Brain microvascular endothelial cell (primary cell): ENCODE measurements around the gene SLC22A15.

Experiments
- DNase-seq: peaks from one replicate; pipeline ENCODE4 v3.0.0-alpha.2; 2020
- H3K27ac ChIP-seq: fragments of 250-450 bp; sonication (Bioruptor Pico); 2 replicates; pipeline ENCODE4 v1.5.1; 2020; ENCODE audit warnings: mild to moderate bottlenecking, moderate library complexity
- H3K27me3 ChIP-seq: fragments of 250-450 bp; sonication (Bioruptor Pico); replicated peaks from 2 replicates; pipeline ENCODE4 v1.5.1; 2020; ENCODE audit warnings: mild to moderate bottlenecking
- H3K36me3 ChIP-seq: fragments of 250-450 bp; sonication (Bioruptor Pico); replicated peaks from 2 replicates; pipeline ENCODE4 v1.5.1; 2020; ENCODE audit warnings: mild to moderate bottlenecking
- H3K4me3 ChIP-seq: 2 replicates; pipeline ENCODE4 v1.5.1; 2011; ENCODE audit warnings: low read depth, mild to moderate bottlenecking, control low read depth, low read length, moderate library complexity
- CTCF ChIP-seq: IDR thresholded peaks from 2 replicates; pipeline ENCODE4 v1.5.1; 2011; ENCODE audit warnings: low read depth, mild to moderate bottlenecking, moderate library complexity, low read length, control low read depth, inconsistent platforms; ENCODE audit errors: missing control alignments
- in situ Hi-C: cut with HindIII; loops from 2 replicates; pipeline ENCODE4 v1.10.0; 2017; ENCODE audit warnings: low sequenced_read_pairs, low pct_ligation_motif_present

The SLC22A15 gene

GRCh38 chr1:116012716-116013115 lies 36.4 kb downstream of the SLC22A15 start:
- no peak overlapping the region for H3K4me3 ChIP-seq
- H3K27ac ChIP-seq = no peak overlapping the region
- in situ Hi-C loops = no loop called here
- H3K36me3 ChIP-seq = no peaks in the 10 kb centered on the region
- no peak for DNase-seq
- no peaks in the 10 kb centered on the region for H3K27me3 ChIP-seq
- TF ChIP-seq CTCF = no peak

- no peak for DNase-seq
- no peaks in the 10 kb centered on the region for H3K36me3 ChIP-seq
- H3K4me3 ChIP-seq = no peak overlapping the region
- no peak overlapping the region for H3K27ac ChIP-seq
- no peak for TF ChIP-seq CTCF
- in situ Hi-C loops = no loop called here
- no peaks in the 10 kb centered on the region for H3K27me3 ChIP-seq
Observed at GRCh38 chr1:116015679-116016078, 39.4 kb downstream of the SLC22A15 start.

GRCh38 chr1:116018007-116018406 lies 41.7 kb downstream of the SLC22A15 start:
- Histone ChIP-seq H3K27ac (no peak overlapping the region), H3K4me3 (no peak overlapping the region), H3K27me3 (no peaks in the 10 kb centered on the region), H3K36me3 (no peaks in the 10 kb centered on the region)
- no peak for DNase-seq
- in situ Hi-C loops = no loop called here
- TF ChIP-seq CTCF = no peak

- no peaks in the 10 kb centered on the region for H3K36me3 ChIP-seq
- no peak for TF ChIP-seq CTCF
Observed at GRCh38 chr1:116019653-116020253, 43.4 kb downstream of the SLC22A15 start.

GRCh38 chr1:116020668-116021272 lies 44.5 kb downstream of the SLC22A15 start:
- peak; percentile 84 for TF ChIP-seq CTCF
- Histone ChIP-seq H3K27me3 (no peaks in the 10 kb centered on the region), H3K4me3 (no peak overlapping the region), H3K27ac (no peak overlapping the region), H3K36me3 (no peaks in the 10 kb centered on the region)
- in situ Hi-C loops = no loop called here
- DNase-seq = peak; percentile 57

More at GRCh38 chr1:116019653-116020253, 43.4 kb downstream of the SLC22A15 start:
- Histone ChIP-seq H3K27ac (no peak overlapping the region), H3K27me3 (no peaks in the 10 kb centered on the region), H3K4me3 (no peak overlapping the region)
- in situ Hi-C loops = no loop called here
- DNase-seq = no peak

- Histone ChIP-seq H3K36me3 (no peaks in the 10 kb centered on the region), H3K4me3 (no peak overlapping the region), H3K27ac (no peak overlapping the region), H3K27me3 (no peaks in the 10 kb centered on the region)
- no peak for DNase-seq
- in situ Hi-C loops = no loop called here
- no peak for TF ChIP-seq CTCF
Observed at GRCh38 chr1:116024626-116025025, 48.3 kb downstream of the SLC22A15 start.
